ENCODE results near the gene CREB3L4.

CREB3L4 gene

DNA sequence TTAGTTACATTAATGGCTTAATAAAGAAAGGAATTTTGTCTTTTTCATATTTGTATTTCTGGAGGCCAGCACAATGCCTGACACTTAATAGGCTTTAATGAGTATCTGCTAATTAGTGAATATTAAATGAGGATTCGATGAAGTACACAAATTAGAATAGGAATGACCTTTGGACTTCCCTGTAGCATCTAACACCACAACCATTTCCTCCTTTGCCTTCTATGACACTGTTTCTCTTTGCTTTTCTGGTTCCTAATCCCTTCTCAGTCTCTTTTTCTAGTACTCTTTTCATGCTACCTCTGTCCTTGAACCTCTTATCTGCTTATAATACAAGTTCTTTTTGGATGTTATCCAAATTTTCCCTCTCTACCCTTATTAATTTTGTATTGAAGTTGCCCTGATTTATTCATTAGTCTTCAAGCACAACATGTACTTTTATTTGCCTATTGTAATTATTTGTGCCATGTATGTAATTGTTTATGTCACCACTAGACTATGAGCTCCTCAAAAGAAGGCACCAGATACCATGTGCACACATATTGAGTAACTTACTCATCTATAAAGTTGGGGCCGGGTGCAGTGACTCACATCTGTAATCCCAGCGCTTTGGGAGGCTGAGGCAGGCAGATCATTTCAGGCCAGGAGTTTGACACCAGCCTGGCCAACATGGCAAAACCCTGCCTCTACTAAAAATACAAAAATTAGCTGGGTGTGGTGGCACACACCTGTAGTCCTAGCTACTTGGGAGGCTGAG is 46.6 kb downstream of the CREB3L4 start:
- Histone ChIP-seq H3K27ac (ENCODE audit: low read depth, low read length) (no peak overlapping the region), H4K20me1 (ENCODE audit: control insufficient read depth, insufficient read depth, low read depth, low read length) (no peaks in the 10 kb centered on the region), H3K4me2 (ENCODE audit: low read length) (no peak overlapping the region), H3K79me2 (ENCODE audit: control insufficient read depth, low read length) (no peaks in the 10 kb centered on the region), H3K27me3 (ENCODE audit: control insufficient read depth, low read length) (no peaks in the 10 kb centered on the region), H3K4me1 (ENCODE audit: control insufficient read depth, low read length) (no peaks in the 10 kb centered on the region), H3K36me3 (ENCODE audit: control insufficient read depth, low read length) (no peaks in the 10 kb centered on the region), H3K9me3 (ENCODE audit: control insufficient read depth, insufficient read depth, low read length) (no peaks in the 10 kb centered on the region), H3K9me2 (replicated peaks; ENCODE audit: control insufficient read depth, low read length) (no peaks in the 10 kb centered on the region), H3F3A (ENCODE audit: control insufficient read depth, insufficient read depth) (no peaks in the 10 kb centered on the region), H3K4me3 (ENCODE audit: low read length) (no peak overlapping the region)
- TF ChIP-seq EZH2phosphoT487 (IDR thresholded peaks at IDR 0.05; ENCODE audit: borderline replicate concordance, low read length), result no peak
- TF ChIP-seq, protein P1, sequence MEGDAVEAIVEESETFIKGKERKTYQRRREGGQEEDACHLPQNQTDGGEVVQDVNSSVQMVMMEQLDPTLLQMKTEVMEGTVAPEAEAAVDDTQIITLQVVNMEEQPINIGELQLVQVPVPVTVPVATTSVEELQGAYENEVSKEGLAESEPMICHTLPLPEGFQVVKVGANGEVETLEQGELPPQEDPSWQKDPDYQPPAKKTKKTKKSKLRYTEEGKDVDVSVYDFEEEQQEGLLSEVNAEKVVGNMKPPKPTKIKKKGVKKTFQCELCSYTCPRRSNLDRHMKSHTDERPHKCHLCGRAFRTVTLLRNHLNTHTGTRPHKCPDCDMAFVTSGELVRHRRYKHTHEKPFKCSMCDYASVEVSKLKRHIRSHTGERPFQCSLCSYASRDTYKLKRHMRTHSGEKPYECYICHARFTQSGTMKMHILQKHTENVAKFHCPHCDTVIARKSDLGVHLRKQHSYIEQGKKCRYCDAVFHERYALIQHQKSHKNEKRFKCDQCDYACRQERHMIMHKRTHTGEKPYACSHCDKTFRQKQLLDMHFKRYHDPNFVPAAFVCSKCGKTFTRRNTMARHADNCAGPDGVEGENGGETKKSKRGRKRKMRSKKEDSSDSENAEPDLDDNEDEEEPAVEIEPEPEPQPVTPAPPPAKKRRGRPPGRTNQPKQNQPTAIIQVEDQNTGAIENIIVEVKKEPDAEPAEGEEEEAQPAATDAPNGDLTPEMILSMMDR (IDR thresholded peaks at IDR 0.05; ENCODE audit: low read depth, low read length, poor library complexity, severe bottlenecking), result no peak

DNA sequence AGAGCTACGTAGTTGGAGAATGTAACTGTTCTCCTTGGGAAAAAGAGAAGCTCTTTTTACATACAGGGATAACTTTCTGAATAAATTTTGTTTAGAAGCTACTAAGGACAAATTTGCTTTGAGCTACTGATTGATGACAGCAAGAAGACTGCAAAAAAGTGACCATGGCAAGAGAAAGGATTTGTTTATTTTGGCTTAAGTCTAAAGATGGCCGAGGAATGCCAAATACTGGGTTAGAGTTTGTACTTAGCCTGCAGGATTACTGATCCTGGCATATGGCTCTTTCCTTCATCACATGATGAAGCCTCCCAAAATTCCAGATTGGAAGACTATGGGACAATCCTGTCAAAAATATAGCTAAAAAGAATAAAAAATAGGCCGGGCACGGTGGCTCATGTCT is 51.6 kb downstream of the CREB3L4 start:
- H4K20me1 ChIP-seq (ENCODE audit: control insufficient read depth, insufficient read depth, low read depth, low read length), result no peaks in the 10 kb centered on the region
- H3K4me1 ChIP-seq (ENCODE audit: control insufficient read depth, low read length), result no peaks in the 10 kb centered on the region
- no peaks in the 10 kb centered on the region for H3K79me2 ChIP-seq (ENCODE audit: control insufficient read depth, low read length)
- no peaks in the 10 kb centered on the region for H3F3A ChIP-seq (ENCODE audit: control insufficient read depth, insufficient read depth)
- no peaks in the 10 kb centered on the region for H3K9me2 ChIP-seq (replicated peaks; ENCODE audit: control insufficient read depth, low read length)
- H3K27ac ChIP-seq (ENCODE audit: low read depth, low read length), result no peak overlapping the region
- H3K9me3 ChIP-seq (ENCODE audit: control insufficient read depth, insufficient read depth, low read length), result no peaks in the 10 kb centered on the region
- no peak overlapping the region for H3K4me3 ChIP-seq (ENCODE audit: low read length)
- no peak for TF ChIP-seq EZH2phosphoT487 (IDR thresholded peaks at IDR 0.05; ENCODE audit: borderline replicate concordance, low read length)
- TF ChIP-seq, protein P1 (IDR thresholded peaks at IDR 0.05; ENCODE audit: low read depth, low read length, poor library complexity, severe bottlenecking), result no peak
- H3K36me3 ChIP-seq (ENCODE audit: control insufficient read depth, low read length), result no peaks in the 10 kb centered on the region
- H3K27me3 ChIP-seq (ENCODE audit: control insufficient read depth, low read length), result no peaks in the 10 kb centered on the region
- no peak overlapping the region for H3K4me2 ChIP-seq (ENCODE audit: low read length)

DNA sequence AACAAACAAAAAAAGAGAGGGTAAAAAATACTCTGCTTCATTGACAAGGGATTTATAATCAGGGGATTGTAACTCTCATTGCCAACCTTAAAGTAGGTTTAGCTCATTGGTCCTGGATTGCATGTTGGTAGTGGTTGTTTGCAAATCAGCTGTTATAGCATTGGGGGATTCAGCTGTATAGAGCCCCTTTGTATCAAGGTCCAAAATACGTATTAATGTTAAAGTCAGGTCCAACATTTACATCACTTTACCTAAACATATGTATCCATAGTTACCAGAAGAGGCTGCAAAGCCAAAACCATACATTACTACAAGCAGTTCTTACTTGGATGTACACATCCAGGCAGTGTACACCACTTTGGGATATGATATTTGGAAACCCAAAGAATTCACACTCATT is 52.2 kb downstream of the CREB3L4 start:
- TF ChIP-seq, protein P1 (IDR thresholded peaks at IDR 0.05; ENCODE audit: low read depth, low read length, poor library complexity, severe bottlenecking), result no peak
- TF ChIP-seq EZH2phosphoT487 (IDR thresholded peaks at IDR 0.05; ENCODE audit: borderline replicate concordance, low read length), result no peak
- Histone ChIP-seq H3K27ac (ENCODE audit: low read depth, low read length) (no peak overlapping the region), H3K4me3 (ENCODE audit: low read length) (no peak overlapping the region)

More for the DNA sequence above, 52.2 kb downstream of the CREB3L4 start:
- Histone ChIP-seq H3K9me2 (replicated peaks; ENCODE audit: control insufficient read depth, low read length) (no peaks in the 10 kb centered on the region), H3K4me2 (ENCODE audit: low read length) (no peak overlapping the region), H3K79me2 (ENCODE audit: control insufficient read depth, low read length) (no peaks in the 10 kb centered on the region), H3K36me3 (ENCODE audit: control insufficient read depth, low read length) (no peaks in the 10 kb centered on the region), H3K27me3 (ENCODE audit: control insufficient read depth, low read length) (no peaks in the 10 kb centered on the region), H3K9me3 (ENCODE audit: control insufficient read depth, insufficient read depth, low read length) (no peaks in the 10 kb centered on the region), H4K20me1 (ENCODE audit: control insufficient read depth, insufficient read depth, low read depth, low read length) (no peaks in the 10 kb centered on the region), H3K4me1 (ENCODE audit: control insufficient read depth, low read length) (no peaks in the 10 kb centered on the region), H3F3A (ENCODE audit: control insufficient read depth, insufficient read depth) (no peaks in the 10 kb centered on the region)
